Measurements from ENCODE around the gene AKAP1.

The AKAP1 gene

DNA sequence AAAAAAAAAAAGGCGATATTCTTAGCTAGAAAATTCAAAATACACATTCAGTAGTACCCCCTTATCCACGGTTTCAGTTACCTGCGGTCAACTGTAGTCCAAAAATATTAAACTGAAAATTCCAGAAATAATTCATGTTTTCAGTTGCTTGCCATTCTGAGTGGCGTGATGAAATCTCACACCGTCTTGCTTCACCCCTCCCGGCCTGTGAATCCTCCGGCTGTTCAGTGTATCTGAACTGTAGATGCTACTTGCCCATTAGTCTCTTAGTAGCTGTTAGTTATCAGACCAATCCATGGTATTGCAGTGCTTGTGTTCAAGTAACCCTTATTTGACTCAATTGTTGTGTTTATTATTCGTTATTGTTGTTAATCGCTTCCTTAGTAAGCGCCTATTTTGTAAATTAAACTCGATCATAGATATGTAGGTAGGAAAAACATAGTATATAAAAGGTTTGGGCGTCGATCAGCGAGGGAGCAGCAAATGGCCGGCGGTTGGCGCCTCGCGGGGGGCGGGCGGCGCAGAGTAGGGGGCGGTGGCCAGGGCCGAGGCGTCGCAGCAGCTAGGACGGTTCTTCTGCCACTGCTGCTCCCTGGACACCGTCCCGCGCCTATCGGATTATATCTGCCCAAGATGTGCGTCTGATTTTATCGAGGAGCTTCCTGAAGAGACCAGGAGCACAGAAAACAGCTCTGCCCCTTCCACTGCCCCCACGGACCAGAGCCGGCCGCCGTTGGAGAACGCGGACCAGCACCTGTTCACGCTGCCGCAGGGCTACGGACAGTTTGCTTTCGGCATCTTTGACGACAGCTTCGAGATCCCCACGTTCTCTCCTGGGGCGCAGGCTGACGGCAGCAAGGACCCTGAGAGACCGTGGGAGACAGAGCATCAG lies 39.8 kb upstream of the AKAP1 start:
- ChIA-PET POLR2A (no interaction called here), CTCF (no interaction called here)
- no peak for TF ChIP-seq CTBP1 (IDR thresholded peaks at IDR 0.05; ENCODE audit: borderline replicate concordance)
- TF ChIP-seq SP1 (IDR thresholded peaks at IDR 0.05) = no peak
- TF ChIP-seq BHLHE40 (IDR thresholded peaks at IDR 0.05; ENCODE audit: borderline replicate concordance) = no peak
- TF ChIP-seq TARDBP (IDR thresholded peaks at IDR 0.05) = no peak
- no peak for TF ChIP-seq ELF4 (IDR thresholded peaks at IDR 0.05)
- no peak for TF ChIP-seq FOXA1 (IDR thresholded peaks at IDR 0.05)
- TF ChIP-seq FOXM1 (IDR thresholded peaks at IDR 0.05; ENCODE audit: borderline replicate concordance) = no peak
- no peak for TF ChIP-seq SUZ12 (IDR thresholded peaks at IDR 0.05)
- TF ChIP-seq, protein P1, sequence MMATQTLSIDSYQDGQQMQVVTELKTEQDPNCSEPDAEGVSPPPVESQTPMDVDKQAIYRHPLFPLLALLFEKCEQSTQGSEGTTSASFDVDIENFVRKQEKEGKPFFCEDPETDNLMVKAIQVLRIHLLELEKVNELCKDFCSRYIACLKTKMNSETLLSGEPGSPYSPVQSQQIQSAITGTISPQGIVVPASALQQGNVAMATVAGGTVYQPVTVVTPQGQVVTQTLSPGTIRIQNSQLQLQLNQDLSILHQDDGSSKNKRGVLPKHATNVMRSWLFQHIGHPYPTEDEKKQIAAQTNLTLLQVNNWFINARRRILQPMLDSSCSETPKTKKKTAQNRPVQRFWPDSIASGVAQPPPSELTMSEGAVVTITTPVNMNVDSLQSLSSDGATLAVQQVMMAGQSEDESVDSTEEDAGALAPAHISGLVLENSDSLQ (IDR thresholded peaks at IDR 0.05) = no peak
- TF ChIP-seq NFRKB (IDR thresholded peaks at IDR 0.05) = no peak
- TF ChIP-seq ZNF384 (IDR thresholded peaks at IDR 0.05) = no peak
- no peak for TF ChIP-seq L3MBTL2 (conservative IDR thresholded peaks at IDR 0.05)
- TF ChIP-seq HDGF (IDR thresholded peaks at IDR 0.05; ENCODE audit: borderline replicate concordance) = no peak
- TF ChIP-seq FOXK2 (IDR thresholded peaks at IDR 0.05) = no peak
- TF ChIP-seq LEF1 (IDR thresholded peaks at IDR 0.05; ENCODE audit: borderline replicate concordance) = no peak
- TF ChIP-seq ARNT (IDR thresholded peaks at IDR 0.05) = no peak
- no peak for DNase-seq (ENCODE audit: extremely low spot score)

DNA sequence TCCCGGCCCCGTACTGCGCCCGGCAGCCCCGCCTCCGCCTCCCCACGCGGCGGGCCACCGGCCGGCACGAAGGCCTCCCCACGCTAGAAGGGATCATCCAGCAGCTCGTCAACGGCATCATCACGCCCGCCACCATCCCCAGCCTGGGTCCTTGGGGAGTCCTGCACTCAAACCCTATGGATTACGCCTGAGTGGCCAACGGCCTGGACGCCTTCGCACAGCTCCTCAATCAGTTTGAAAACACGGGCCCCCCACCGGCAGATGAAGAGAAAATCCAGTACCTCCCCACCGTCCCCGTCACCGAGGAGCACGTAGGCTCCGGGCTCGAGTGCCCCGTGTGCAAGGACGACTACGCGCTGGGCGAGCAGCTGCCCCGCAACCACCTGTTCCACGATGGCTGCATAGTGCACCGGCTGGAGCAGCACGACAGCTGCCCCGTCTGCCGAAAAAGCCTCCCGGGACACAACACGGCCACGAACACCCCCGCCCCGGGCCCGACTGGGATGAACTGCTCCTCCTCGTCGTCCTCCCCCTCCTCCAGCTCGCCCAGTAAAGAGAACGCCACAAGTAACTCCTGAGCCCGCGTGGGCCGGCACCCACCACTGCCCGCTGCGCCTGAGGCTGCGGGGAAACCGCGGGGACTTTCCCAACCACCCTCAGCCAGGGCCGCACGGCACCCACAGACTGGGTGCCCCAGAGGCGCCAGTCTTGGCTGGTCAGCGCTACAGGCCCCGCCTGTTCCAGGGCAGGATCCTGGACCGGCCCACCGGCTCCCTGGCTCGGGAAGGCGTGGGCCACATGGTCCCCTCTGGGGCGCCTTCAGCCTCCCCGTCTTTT lies 39.0 kb upstream of the AKAP1 start:
- ChIA-PET POLR2A (no interaction called here), CTCF (no interaction called here)
- no peak for DNase-seq (ENCODE audit: extremely low spot score)
- TF ChIP-seq ARNT (IDR thresholded peaks at IDR 0.05) = no peak
- no peak for TF ChIP-seq ZNF384 (IDR thresholded peaks at IDR 0.05)
- no peak for TF ChIP-seq FOXK2 (IDR thresholded peaks at IDR 0.05)
- no peak for TF ChIP-seq NFRKB (IDR thresholded peaks at IDR 0.05)
- TF ChIP-seq SP1 (IDR thresholded peaks at IDR 0.05) = no peak
- TF ChIP-seq, protein P1 (IDR thresholded peaks at IDR 0.05) = no peak
- no peak for TF ChIP-seq ELF4 (IDR thresholded peaks at IDR 0.05)
- no peak for TF ChIP-seq CTBP1 (IDR thresholded peaks at IDR 0.05; ENCODE audit: borderline replicate concordance)
- no peak for TF ChIP-seq HDGF (IDR thresholded peaks at IDR 0.05; ENCODE audit: borderline replicate concordance)
- no peak for TF ChIP-seq TARDBP (IDR thresholded peaks at IDR 0.05)

DNA sequence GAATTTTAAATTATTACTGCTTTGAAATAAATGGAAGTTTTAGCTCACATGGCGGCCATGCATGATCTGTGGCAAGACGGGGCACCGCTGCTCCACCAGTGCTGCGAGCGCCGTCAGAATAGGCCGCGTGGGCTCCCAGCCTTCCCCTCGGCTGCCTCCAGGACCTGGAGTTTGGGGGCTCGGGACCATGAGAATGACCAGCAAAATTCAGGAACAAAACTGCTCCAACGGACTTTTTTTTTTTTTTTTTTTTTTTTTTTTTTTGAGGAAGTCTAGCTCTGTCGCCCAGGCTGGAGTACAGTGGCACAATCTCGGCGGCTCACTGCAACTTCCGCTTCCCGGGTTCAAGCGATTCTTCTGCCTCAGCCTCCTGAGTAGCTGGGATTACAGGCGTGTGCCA lies 38.3 kb upstream of the AKAP1 start:
- no peak for DNase-seq (ENCODE audit: extremely low spot score)
- ChIA-PET POLR2A (no interaction called here), CTCF (interaction anchor here (1.6 kb wide), 1 partner anchor 15 kb away, joined by 10 read pairs; no protein-coding TSS in a partner anchor)
- no peak for TF ChIP-seq SP1 (IDR thresholded peaks at IDR 0.05)
- TF ChIP-seq, protein P1 (IDR thresholded peaks at IDR 0.05) = no peak

DNA sequence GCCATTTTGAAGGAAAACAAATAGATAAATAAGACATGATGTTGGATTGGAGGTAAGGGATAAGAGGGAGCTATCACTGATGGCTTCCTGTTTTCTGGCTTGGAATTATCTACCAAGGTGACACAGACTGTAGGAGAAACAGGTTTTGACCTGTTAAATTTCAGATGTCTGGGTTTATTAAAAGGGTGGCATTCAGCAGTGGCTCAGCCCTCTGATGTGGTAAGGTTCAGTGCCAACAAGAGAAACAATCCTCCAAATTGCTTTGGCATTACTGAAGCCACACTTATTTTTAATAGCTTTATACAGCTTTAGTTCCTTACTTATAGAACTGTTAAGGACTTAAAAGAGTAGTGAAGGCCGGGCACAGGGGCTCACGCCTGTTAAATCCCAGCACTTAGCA lies 37.0 kb upstream of the AKAP1 start:
- POLR2A ChIA-PET = interaction anchor here (1.2 kb wide), 1 partner anchor 9 kb away, joined by 3 read pairs; no protein-coding TSS in a partner anchor
- CTCF ChIA-PET = interaction anchor here (0.6 to 1.6 kb wide), 3 partner anchors 16 to 37 kb away, joined by 4 to 10 read pairs (median 6); partner anchors contain the start of gene AKAP1
- DNase-seq (ENCODE audit: extremely low spot score) = no peak
- TF ChIP-seq BHLHE40 (IDR thresholded peaks at IDR 0.05; ENCODE audit: borderline replicate concordance) (no peak), FOXA1 (IDR thresholded peaks at IDR 0.05) (no peak), ARNT (IDR thresholded peaks at IDR 0.05) (no peak), CTBP1 (IDR thresholded peaks at IDR 0.05; ENCODE audit: borderline replicate concordance) (no peak), HDGF (IDR thresholded peaks at IDR 0.05; ENCODE audit: borderline replicate concordance) (no peak), SP1 (IDR thresholded peaks at IDR 0.05) (no peak), FOXK2 (IDR thresholded peaks at IDR 0.05) (no peak), ELF4 (IDR thresholded peaks at IDR 0.05) (no peak)
- TF ChIP-seq, protein P1 (IDR thresholded peaks at IDR 0.05) = no peak

DNA sequence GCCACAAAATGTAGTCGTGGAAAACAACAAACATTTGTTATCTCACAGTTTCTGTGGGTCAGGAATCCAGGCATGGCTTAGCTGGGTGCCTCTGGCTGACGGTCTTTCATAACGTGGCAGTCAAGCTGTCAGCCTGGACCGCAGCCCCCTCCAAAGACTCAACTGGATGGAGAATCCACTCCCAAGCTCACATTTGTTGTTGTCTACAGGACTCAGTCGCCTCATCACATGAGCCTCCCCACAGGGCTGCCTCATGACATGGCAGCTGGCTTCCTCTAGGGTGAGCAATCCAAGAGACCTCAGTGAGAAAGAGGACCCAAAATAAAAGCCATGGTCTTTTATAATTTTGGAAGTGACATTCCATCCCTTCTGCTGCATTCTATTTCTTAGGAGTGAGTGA lies 34.7 kb upstream of the AKAP1 start:
- POLR2A ChIA-PET = interaction anchor here (1.0 kb wide), 1 partner anchor 34 kb away, joined by 4 read pairs; the partner anchor contains the start of gene AKAP1
- CTCF ChIA-PET = interaction anchor here (0.8 to 1.3 kb wide), 3 partner anchors 18 to 68 kb away, joined by 3 to 6 read pairs (median 3); no protein-coding TSS in a partner anchor
- no peak for TF ChIP-seq HDGF (IDR thresholded peaks at IDR 0.05; ENCODE audit: borderline replicate concordance)
- no peak for TF ChIP-seq FOXA1 (IDR thresholded peaks at IDR 0.05)
- no peak for TF ChIP-seq ELF4 (IDR thresholded peaks at IDR 0.05)
- no peak for TF ChIP-seq BHLHE40 (IDR thresholded peaks at IDR 0.05; ENCODE audit: borderline replicate concordance)
- no peak for TF ChIP-seq FOXK2 (IDR thresholded peaks at IDR 0.05)
- no peak for TF ChIP-seq LEF1 (IDR thresholded peaks at IDR 0.05; ENCODE audit: borderline replicate concordance)
- no peak for TF ChIP-seq SUZ12 (IDR thresholded peaks at IDR 0.05)
- TF ChIP-seq ARNT (IDR thresholded peaks at IDR 0.05) = no peak
- TF ChIP-seq NFRKB (IDR thresholded peaks at IDR 0.05) = no peak
- no peak for TF ChIP-seq ZNF384 (IDR thresholded peaks at IDR 0.05)
- no peak for TF ChIP-seq L3MBTL2 (conservative IDR thresholded peaks at IDR 0.05)
- TF ChIP-seq, protein P1 (IDR thresholded peaks at IDR 0.05) = no peak
- TF ChIP-seq SP1 (IDR thresholded peaks at IDR 0.05) = no peak
- TF ChIP-seq FOXM1 (IDR thresholded peaks at IDR 0.05; ENCODE audit: borderline replicate concordance) = no peak
- no peak for DNase-seq (ENCODE audit: extremely low spot score)

Measured in HEK293T (cell line).